Measurements from ENCODE around the gene SBF2.
"Not testable (repeated sequence)": the region's sequence is repeated elsewhere in the genome, so short reads cannot be mapped to it uniquely, and the experiment has no call there.

The SBF2 gene

DNA sequence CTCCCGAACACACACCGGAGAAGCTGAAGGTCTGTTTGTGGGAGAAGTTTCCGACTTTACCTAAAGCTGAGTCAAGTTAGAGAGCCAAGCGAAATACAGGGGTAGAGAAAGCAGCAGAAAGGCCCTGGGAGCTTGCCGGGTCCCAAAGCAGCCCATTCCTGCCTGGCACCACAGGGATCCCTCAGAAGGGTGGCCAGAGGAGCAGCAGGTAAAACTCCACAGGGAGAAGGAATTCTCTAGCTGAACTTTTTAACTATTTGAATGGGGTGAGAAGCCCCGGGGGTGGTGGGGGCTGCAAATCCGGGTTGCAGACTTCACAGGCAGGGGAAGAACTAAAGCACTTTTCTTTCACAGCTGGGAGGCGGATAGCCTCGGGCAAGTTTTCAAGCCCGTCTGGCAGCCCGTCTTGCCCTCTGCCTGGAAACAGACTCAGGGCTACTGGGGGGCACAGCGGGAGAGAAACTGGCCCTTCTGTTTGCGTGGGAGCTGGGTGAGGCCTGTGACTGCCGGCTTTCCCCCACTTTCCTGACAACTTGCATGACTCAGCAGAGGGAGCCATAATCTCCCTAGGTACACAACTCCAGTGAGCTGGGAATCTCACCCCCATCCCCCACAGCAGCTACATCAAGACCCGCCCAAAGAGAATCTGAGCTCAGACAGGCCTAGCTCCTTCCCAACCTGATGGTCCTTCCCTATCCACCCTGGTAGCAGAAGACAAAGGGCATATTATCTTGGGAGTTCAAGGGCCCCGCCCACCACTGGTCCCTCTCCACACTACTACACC, 311.0 kb downstream of the SBF2 start:
- DNase-seq (ENCODE audit: extremely low spot score, insufficient read length, low read depth) (no peak), FAIRE-seq (no peak)

GRCh38 chr11:9982127-9982795, 311.8 kb downstream of the SBF2 start:
- FAIRE-seq (no peak), DNase-seq (ENCODE audit: extremely low spot score, insufficient read length, low read depth) (no peak)

DNA sequence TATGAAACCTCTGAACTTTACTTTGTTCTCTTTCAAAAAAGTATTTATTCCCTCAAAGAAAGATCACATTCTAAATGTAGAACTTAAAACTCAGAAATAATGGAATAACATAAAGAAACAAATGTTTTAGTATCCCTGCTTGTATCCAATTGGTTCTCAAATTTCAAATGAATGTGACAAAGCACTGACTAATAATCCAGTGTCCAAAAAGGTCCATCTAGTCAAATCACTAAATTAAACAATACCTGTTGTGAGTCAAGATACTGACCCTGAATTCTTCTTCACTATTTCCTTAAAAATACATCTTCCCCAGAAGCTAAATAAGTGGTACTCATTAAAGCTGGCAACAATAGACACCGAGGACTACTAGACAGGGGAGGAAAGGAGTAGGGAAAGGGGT, 313.1 kb downstream of the SBF2 start:
- no peak for FAIRE-seq

DNA sequence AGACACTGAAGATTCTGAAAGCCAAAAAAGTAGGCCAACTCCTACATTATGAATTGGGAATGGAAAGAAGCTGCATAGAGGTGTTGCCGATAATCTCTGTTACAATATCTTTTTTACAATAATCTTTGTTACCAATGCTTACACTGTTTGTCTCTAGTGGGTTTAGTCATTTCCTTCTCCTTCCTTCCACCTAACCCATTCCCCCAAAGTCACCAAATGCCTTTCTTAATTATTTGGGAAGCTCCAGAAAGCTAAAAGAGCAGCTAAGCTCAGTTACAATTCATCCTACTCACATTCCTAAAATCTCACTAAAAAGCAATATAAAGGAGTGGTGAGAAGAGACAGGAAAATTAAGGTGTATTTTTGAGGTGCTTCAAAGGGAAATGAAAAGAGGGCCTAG, 316.5 kb downstream of the SBF2 start:
- FAIRE-seq (no peak), DNase-seq (ENCODE audit: extremely low spot score, insufficient read length, low read depth) (no peak)

More for the DNA sequence above, 313.1 kb downstream of the SBF2 start:
- no peak for DNase-seq (ENCODE audit: extremely low spot score, insufficient read length, low read depth)

GRCh38 chr11:9974375-9974774, 319.6 kb downstream of the SBF2 start:
- DNase-seq (ENCODE audit: extremely low spot score, insufficient read length, low read depth): no peak
- FAIRE-seq: no peak

DNA sequence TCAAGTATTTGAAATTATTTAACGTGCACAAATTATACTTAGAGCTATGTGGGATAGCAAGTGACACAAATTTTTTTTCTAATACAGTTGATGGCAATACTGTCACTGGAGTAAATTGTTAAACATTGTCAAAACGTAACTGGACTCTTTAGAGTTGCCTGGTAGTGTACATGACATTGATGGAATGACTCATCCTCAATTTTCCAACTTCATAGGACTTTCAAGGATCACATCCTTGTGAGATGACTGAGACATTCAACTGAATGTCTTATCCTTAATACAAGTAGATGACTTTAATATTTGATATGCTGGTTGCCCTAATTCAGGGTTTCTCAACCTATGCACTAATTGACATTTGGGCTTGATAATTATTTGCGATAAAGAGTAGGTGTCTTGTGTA, 320.1 kb downstream of the SBF2 start:
- no peak for FAIRE-seq

DNA sequence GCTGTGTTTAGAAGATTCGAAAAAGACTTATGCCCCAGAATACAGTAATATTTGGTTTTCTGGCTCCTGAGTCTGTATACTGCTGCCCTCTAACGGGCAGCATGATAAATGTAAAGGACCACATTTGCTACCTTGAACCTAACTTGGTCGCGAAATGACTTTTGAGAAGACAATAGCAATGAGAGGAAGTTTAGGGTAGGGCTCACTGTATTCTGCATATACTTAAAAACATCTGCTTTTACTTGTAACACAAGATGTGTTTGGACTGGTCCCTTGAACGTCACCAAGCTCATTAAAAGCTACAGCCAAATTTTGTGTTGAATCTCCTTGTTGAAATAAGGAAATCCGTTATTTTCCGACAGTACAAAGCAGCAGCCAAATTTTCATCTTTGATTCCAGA, 321.0 kb downstream of the SBF2 start:
- peak; percentile 59 for FAIRE-seq
- peak; percentile 36 for DNase-seq (ENCODE audit: extremely low spot score, insufficient read length, low read depth)

More for the DNA sequence above, 320.1 kb downstream of the SBF2 start:
- DNase-seq (ENCODE audit: extremely low spot score, insufficient read length, low read depth): no peak

GRCh38 chr11:9971894-9972293, 322.1 kb downstream of the SBF2 start:
- FAIRE-seq (no peak), DNase-seq (ENCODE audit: extremely low spot score, insufficient read length, low read depth) (no peak)

- DNase-seq (ENCODE audit: extremely low spot score, insufficient read length, low read depth) (no peak), FAIRE-seq (no peak)
Measured at GRCh38 chr11:9969068-9969467, 325.0 kb downstream of the SBF2 start.

GRCh38 chr11:9962722-9963121, 331.3 kb downstream of the SBF2 start:
- FAIRE-seq (peak; percentile 58), DNase-seq (ENCODE audit: extremely low spot score, insufficient read length, low read depth) (peak; percentile 23)

DNA sequence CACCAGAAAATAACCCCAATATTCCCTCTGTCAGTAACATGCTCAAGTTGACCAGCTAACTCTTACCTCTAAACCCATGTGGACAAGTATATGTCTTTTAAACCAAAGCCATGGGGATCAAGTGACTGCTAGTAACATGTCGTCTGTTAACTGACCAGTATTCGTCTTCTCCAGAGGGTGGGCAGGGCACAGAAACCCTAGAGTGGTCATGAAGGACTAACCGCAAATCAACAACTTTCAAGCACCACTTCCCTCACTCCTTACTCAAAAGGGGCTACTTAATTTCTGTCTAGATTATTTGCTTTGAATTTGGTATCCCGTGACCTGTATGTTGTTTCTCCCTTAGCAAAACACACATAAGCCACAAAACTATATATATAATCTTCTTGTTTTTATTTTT, 336.9 kb downstream of the SBF2 start:
- no peak for DNase-seq (ENCODE audit: extremely low spot score, insufficient read length, low read depth)
- FAIRE-seq: no peak

DNA sequence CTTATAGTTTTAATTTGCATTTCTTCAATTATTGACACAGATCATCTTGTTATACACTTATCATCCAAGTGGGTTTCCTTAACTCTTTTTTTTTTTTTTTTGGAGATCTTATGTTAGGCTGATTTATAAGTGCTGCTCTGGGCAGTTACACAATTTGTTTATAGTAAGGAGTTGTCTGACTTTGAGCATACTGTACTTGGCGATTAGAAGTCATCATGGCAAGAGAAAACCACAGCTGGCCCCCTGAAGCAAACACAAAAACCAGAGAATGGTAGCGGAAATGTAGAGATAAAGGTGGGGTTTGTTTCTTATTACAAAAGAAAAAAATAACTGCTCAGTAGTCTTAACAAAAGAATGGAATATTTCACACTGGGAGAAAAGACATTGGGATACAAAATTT, 337.5 kb downstream of the SBF2 start:
- no peak for DNase-seq (ENCODE audit: extremely low spot score, insufficient read length, low read depth)
- FAIRE-seq: no peak

DNA sequence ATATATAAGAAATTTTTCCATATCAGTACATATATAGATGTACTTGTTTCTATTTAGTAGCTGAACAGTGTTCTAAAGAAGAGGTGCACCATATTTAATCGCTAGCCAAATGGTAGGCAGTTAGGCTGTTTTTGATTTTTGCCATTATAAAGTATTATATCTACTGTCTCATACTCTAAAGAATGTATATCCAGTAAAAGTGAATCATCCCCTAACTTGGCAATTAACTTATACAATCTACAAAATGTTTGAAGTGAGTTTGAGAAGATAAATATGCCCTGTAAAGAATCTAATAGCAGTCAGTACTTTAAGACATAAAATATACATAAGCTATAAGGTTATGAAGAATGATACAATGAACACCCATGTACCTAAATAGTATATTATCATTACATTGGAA, 338.6 kb downstream of the SBF2 start:
- no peak for DNase-seq (ENCODE audit: extremely low spot score, insufficient read length, low read depth)
- FAIRE-seq: no peak

DNA sequence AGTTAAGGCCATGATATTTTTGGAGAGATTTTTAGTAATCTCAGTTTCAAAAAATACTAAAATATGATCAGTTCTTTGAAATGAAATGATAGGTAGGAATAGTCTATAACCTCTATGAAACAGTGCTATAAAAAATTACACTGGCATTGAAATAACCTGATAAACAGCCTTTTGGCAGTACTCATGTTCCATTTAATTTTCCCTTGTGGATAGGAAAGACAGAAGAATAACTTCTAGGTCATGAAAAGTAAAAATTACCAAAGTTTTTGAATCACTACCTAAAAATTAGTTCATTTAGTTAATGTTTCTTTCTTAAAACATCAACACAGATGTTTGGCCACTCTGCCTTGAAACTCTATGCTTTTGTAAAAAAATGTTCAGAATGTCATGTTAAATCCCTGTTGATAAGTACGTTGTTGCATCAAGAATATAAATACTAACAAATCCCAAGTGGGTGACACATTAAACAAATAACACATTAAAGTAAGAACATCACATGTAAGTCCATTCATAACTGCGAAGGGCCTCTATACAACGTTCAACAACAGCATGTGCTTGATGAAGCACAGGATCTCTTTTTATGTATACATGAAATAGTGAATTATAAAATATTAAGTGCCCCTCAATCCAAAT, 339.9 kb downstream of the SBF2 start:
- FAIRE-seq (no peak), DNase-seq (ENCODE audit: extremely low spot score, insufficient read length, low read depth) (no peak)

- DNase-seq (ENCODE audit: extremely low spot score, insufficient read length, low read depth) (no peak), FAIRE-seq (no peak)
Measured at GRCh38 chr11:9952511-9953196, 341.4 kb downstream of the SBF2 start.

GRCh38 chr11:9951807-9952206, 342.2 kb downstream of the SBF2 start:
- no peak for DNase-seq (ENCODE audit: extremely low spot score, insufficient read length, low read depth)
- no peak for FAIRE-seq

- DNase-seq (ENCODE audit: extremely low spot score, insufficient read length, low read depth): no peak
- no peak for FAIRE-seq
Measured at GRCh38 chr11:9950462-9950861, 343.6 kb downstream of the SBF2 start.

GRCh38 chr11:9947231-9947864, 346.7 kb downstream of the SBF2 start:
- FAIRE-seq (peak; percentile 9), DNase-seq (ENCODE audit: extremely low spot score, insufficient read length, low read depth) (peak; percentile 2)

DNA sequence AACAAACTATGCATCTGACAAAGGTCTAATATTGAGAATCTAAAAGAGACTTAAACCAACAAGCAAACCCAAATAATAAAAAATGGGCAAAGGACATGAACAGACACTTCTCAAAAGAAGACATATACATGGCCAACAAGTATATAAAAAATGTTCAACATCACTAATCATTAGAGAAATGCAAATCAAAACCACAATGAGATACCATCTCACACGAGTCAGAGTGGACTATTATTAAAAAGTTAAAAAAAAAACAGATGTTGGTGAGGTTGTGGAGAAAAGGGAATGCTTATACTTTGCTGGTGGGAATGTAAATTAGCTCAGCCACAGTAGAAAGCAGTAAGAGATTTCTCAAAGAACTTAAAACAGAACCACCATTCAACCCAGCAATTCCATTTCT, 348.3 kb downstream of the SBF2 start:
- not testable (repeated sequence) for DNase-seq (ENCODE audit: extremely low spot score, insufficient read length, low read depth); FAIRE-seq

Data from GM18507 (cell line).